ENCODE measurements around the gene SGCG. TPM values are rescaled to one million over a fixed set of nuclear protein-coding genes. Genes with fewer than 3 reads are reported as not detected.

SGCG gene
- total and polyA plus RNA-seq, 11 donors, result 27.9 to 181 (median 119) TPM

- H3K27me3 ChIP-seq, result no peaks in the 10 kb centered on the region
- H3K27ac ChIP-seq, result no peak overlapping the region
- 61 to 67% (median 65%) methylated on average over 1 of the region's 1 CpG for WGBS, 4 donors
- ATAC-seq (no peak), DNase-seq (no peak)
- no peaks in the 10 kb centered on the region for H3K9me3 ChIP-seq
- TF ChIP-seq POLR2A (IDR thresholded peaks at IDR 0.05) (no peak), CTCF (IDR thresholded peaks at IDR 0.05) (no peak)
- intact Hi-C loops (cut with DNase I), result no loop called here
- H3K4me3 ChIP-seq, result no peak overlapping the region
- H3K4me1 ChIP-seq, result no peaks in the 10 kb centered on the region
- no peaks in the 10 kb centered on the region for H3K36me3 ChIP-seq
Measured at GRCh38 chr13:23268441-23268840, 87.7 kb downstream of the SGCG start.

GRCh38 chr13:23271331-23271730 is 90.6 kb downstream of the SGCG start:
- DNase-seq, result no peak
- no peak for ATAC-seq
- 87 to 94% (median 90%) methylated on average over 3 of the region's 3 CpGs for WGBS, 4 donors
- intact Hi-C loops (cut with DNase I), result no loop called here
- no peaks in the 10 kb centered on the region for H3K4me1 ChIP-seq
- no peak overlapping the region for H3K4me3 ChIP-seq
- TF ChIP-seq CTCF (IDR thresholded peaks at IDR 0.05), result no peak
- no peaks in the 10 kb centered on the region for H3K27me3 ChIP-seq
- H3K9me3 ChIP-seq, result no peaks in the 10 kb centered on the region
- H3K36me3 ChIP-seq, result no peaks in the 10 kb centered on the region
- no peak overlapping the region for H3K27ac ChIP-seq

GRCh38 chr13:23273498-23273897 is 92.7 kb downstream of the SGCG start:
- DNase-seq (no peak), ATAC-seq (no peak)
- Histone ChIP-seq H3K4me1 (no peaks in the 10 kb centered on the region), H3K36me3 (no peaks in the 10 kb centered on the region), H3K27me3 (no peaks in the 10 kb centered on the region), H3K27ac (no peak overlapping the region), H3K9me3 (no peaks in the 10 kb centered on the region), H3K4me3 (no peak overlapping the region)
- intact Hi-C loops (cut with DNase I), result no loop called here
- TF ChIP-seq CTCF (IDR thresholded peaks at IDR 0.05) (no peak), POLR2A (IDR thresholded peaks at IDR 0.05) (no peak)
- WGBS, 4 donors, result 60 to 63% (median 61%) methylated on average over 3 of the region's 3 CpGs

DNA sequence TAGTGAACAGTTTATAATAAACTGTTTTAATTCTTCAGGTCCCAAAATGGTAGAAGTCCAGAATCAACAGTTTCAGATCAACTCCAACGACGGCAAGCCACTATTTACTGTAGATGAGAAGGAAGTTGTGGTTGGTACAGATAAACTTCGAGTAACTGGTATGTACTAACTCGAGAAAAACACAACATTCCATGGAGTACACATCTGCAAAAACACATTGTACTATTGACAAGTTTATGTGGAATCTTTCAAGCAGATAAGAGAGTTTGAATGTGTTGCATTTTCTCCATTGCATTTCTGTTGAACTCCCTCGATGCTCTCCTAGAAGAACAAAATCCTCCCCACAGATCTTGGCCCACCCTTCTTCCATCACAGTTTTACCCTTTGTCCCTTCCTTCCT is 98.5 kb downstream of the SGCG start:
- DNase-seq (no peak), ATAC-seq (no peak)
- H3K4me1 ChIP-seq, result no peaks in the 10 kb centered on the region
- TF ChIP-seq CTCF (IDR thresholded peaks at IDR 0.05) (no peak), POLR2A (IDR thresholded peaks at IDR 0.05) (no peak)
- no peak overlapping the region for H3K27ac ChIP-seq
- intact Hi-C loops (cut with DNase I), result no loop called here
- H3K27me3 ChIP-seq, result no peaks in the 10 kb centered on the region
- peaks cover 0 to 3% (median 0%) of the 10 kb centered on the region in 12 donors for H3K9me3 ChIP-seq
- WGBS, 4 donors, result 60 to 72% (median 62%) methylated on average over 5 of the region's 5 CpGs
- no peak overlapping the region for H3K4me3 ChIP-seq
- H3K36me3 ChIP-seq, result peaks cover 0 to 19% (median 0%) of the 10 kb centered on the region in 9 donors
